Measurements from ENCODE around the gene EGFL6.

DNA sequence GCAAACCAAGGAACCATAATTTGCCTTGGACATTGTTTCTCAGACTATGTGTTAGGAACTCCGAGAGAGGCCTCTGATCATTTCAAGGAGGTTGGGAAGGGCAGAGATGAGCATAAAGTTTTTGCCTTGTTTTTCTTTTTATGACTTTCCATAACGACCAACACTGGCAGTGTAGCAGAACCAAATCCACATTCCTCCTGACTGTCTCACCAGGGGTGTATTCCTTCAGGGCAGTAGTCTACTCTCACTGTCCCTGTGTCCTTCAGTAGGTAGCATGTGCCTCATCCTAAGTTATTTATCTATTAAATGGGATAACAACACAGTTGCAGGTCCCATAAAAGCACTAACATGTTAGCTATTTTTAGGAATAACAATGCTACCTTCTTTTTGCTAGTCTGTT, 20.8 kb downstream of the EGFL6 start:
- TF ChIP-seq, protein P1, sequence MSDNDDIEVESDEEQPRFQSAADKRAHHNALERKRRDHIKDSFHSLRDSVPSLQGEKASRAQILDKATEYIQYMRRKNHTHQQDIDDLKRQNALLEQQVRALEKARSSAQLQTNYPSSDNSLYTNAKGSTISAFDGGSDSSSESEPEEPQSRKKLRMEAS (IDR thresholded peaks at IDR 0.05), result no peak
- no peak for TF ChIP-seq EGR1 (IDR thresholded peaks at IDR 0.05)
- no peak for TF ChIP-seq CREB1 (IDR thresholded peaks at IDR 0.05; ENCODE audit: low read depth)
- TF ChIP-seq TEAD4 (IDR thresholded peaks at IDR 0.05), result no peak
- TF ChIP-seq TAF1 (IDR thresholded peaks at IDR 0.05; ENCODE audit: low read depth), result no peak
- no peak for TF ChIP-seq EP300 (IDR thresholded peaks at IDR 0.05; ENCODE audit: borderline replicate concordance)
- no peak for TF ChIP-seq RAD21 (IDR thresholded peaks at IDR 0.05; ENCODE audit: low read depth)
- TF ChIP-seq YY1 (IDR thresholded peaks at IDR 0.05; ENCODE audit: low read depth), result no peak
- TF ChIP-seq, protein P2, sequence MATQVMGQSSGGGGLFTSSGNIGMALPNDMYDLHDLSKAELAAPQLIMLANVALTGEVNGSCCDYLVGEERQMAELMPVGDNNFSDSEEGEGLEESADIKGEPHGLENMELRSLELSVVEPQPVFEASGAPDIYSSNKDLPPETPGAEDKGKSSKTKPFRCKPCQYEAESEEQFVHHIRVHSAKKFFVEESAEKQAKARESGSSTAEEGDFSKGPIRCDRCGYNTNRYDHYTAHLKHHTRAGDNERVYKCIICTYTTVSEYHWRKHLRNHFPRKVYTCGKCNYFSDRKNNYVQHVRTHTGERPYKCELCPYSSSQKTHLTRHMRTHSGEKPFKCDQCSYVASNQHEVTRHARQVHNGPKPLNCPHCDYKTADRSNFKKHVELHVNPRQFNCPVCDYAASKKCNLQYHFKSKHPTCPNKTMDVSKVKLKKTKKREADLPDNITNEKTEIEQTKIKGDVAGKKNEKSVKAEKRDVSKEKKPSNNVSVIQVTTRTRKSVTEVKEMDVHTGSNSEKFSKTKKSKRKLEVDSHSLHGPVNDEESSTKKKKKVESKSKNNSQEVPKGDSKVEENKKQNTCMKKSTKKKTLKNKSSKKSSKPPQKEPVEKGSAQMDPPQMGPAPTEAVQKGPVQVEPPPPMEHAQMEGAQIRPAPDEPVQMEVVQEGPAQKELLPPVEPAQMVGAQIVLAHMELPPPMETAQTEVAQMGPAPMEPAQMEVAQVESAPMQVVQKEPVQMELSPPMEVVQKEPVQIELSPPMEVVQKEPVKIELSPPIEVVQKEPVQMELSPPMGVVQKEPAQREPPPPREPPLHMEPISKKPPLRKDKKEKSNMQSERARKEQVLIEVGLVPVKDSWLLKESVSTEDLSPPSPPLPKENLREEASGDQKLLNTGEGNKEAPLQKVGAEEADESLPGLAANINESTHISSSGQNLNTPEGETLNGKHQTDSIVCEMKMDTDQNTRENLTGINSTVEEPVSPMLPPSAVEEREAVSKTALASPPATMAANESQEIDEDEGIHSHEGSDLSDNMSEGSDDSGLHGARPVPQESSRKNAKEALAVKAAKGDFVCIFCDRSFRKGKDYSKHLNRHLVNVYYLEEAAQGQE (IDR thresholded peaks at IDR 0.05; ENCODE audit: low read depth), result no peak

All from Ishikawa (cell line).